K562 (cell line): Measurements from ENCODE around the gene ARMC6. TPM values are rescaled to one million over a fixed set of nuclear protein-coding genes. Genes with fewer than 3 reads are reported as not detected.

Experiments used
- ARID1B ChIP-seq: fragments of 450-650 bp; IDR thresholded peaks from 2 replicates; pipeline ENCODE4 v1.6.1; 2016; ENCODE audit warnings: antibody characterized with exemption, mild to moderate bottlenecking, inconsistent platforms
- ATF1 ChIP-seq, 2 experiments: fragments of 450-650 bp in 1 of 2; IDR thresholded peaks; 2 replicates each; pipeline ENCODE4 v1.6.1; 2016; ENCODE audit warnings: missing compliant biosample characterization in 1 of 2, missing genetic modification characterization in 1 of 2
- CBX2 ChIP-seq: fragments of 200-600 bp; sonication (generic); IDR thresholded peaks from one replicate; pipeline ENCODE4 v1.6.1; 2012; ENCODE audit warnings: mild to moderate bottlenecking, low read length, inconsistent platforms; ENCODE audit not compliant: insufficient read depth, poor library complexity, severe bottlenecking
- ETV1 ChIP-seq: fragments of 450-650 bp; conservative IDR thresholded peaks from 2 replicates; pipeline ENCODE4 v1.6.1; 2016; ENCODE audit warnings: missing genetic modification characterization, control low read depth, low read depth, missing compliant biosample characterization
- FOXM1 ChIP-seq, 2 experiments: fragments of 450-650 bp in 1 of 2; sonication (generic) in 1 of 2; formaldehyde crosslinking in 1 of 2; IDR thresholded peaks; 2 replicates each; pipeline versions ENCODE4 v1.6.1 to v1.9.0; 2017 to 2022; ENCODE audit warnings: low read depth in 2 of 2, mild to moderate bottlenecking in 2 of 2, missing genetic modification reagents in 1 of 2, moderate library complexity in 1 of 2
- GABPA ChIP-seq: fragments of 200-800 bp; sonication (Bioruptor generic); conservative IDR thresholded peaks from 2 replicates; pipeline ENCODE4 v1.6.1; 2016; ENCODE audit warnings: low read depth, missing genetic modification characterization, missing compliant biosample characterization
- HCFC1 ChIP-seq: IDR thresholded peaks from 2 replicates; pipeline ENCODE4 v1.6.1; 2012; ENCODE audit warnings: low read depth, low read length, improper control_type of control experiment
- HOXB6 ChIP-seq: fragments of 250-450 bp; sonication (Bioruptor Pico); IDR thresholded peaks from 2 replicates; pipeline ENCODE4 v1.5.1; 2022; ENCODE audit warnings: mild to moderate bottlenecking, borderline replicate concordance
- KHSRP ChIP-seq: fragments of 450-650 bp; IDR thresholded peaks from 2 replicates; pipeline ENCODE4 v1.6.1; 2017
- MEF2A ChIP-seq: IDR thresholded peaks from 2 replicates; pipeline ENCODE4 v1.6.1; 2011; ENCODE audit warnings: low read depth, mild to moderate bottlenecking, low read length, moderate library complexity; ENCODE audit not compliant: control insufficient read depth
- NBN ChIP-seq: fragments of 450-650 bp; IDR thresholded peaks from 2 replicates; pipeline ENCODE4 v1.6.1; 2016; ENCODE audit warnings: low read depth, mild to moderate bottlenecking
- NUFIP1 ChIP-seq: fragments of 450-650 bp; IDR thresholded peaks from 2 replicates; pipeline ENCODE4 v1.6.1; 2018; ENCODE audit not compliant: partially characterized antibody
- POU5F1 ChIP-seq: fragments of 150-350 bp; IDR thresholded peaks from 2 replicates; pipeline ENCODE4 v1.6.1; 2014; ENCODE audit warnings: borderline replicate concordance, low read length, low read depth, mild to moderate bottlenecking; ENCODE audit not compliant: partially characterized antibody
- PURB ChIP-seq: sonication (generic); formaldehyde crosslinking; IDR thresholded peaks from 2 replicates; pipeline ENCODE4 v1.9.0; 2021; ENCODE audit warnings: low read depth, mild to moderate bottlenecking, missing genetic modification reagents
- RBM17 ChIP-seq: fragments of 200-400 bp; formaldehyde crosslinking; IDR thresholded peaks from 2 replicates; pipeline ENCODE4 v1.6.1; 2017; ENCODE audit warnings: low read depth, mild to moderate bottlenecking, low read length, borderline replicate concordance
- SMAD4 ChIP-seq: fragments of 250-450 bp; sonication (Bioruptor Pico); conservative IDR thresholded peaks from 2 replicates; pipeline ENCODE4 v1.8.0; 2021; ENCODE audit warnings: inconsistent platforms, mild to moderate bottlenecking, moderate library complexity
- TCF7 ChIP-seq: sonication (generic); IDR thresholded peaks from 2 replicates; pipeline ENCODE4 v1.6.1; 2016; ENCODE audit warnings: antibody characterized with exemption, borderline replicate concordance
- ZNF232 ChIP-seq: sonication (generic); formaldehyde crosslinking; IDR thresholded peaks from 2 replicates; pipeline ENCODE4 v1.8.0; 2022; ENCODE audit warnings: mild to moderate bottlenecking, missing genetic modification reagents
- ZNF518B ChIP-seq: fragments of 250-450 bp; sonication (Bioruptor Pico); IDR thresholded peaks from 2 replicates; pipeline ENCODE4 v1.5.0; 2021; ENCODE audit warnings: mild to moderate bottlenecking, moderate library complexity
- ZNF644 ChIP-seq: fragments of 200-800 bp; sonication (Bioruptor generic); IDR thresholded peaks from 2 replicates; pipeline ENCODE4 v1.6.1; 2016; ENCODE audit warnings: low read depth, missing genetic modification characterization, missing compliant biosample characterization
- ZNF717 ChIP-seq: fragments of 250-450 bp; sonication (Bioruptor Pico); IDR thresholded peaks from 2 replicates; pipeline ENCODE4 v1.5.0; 2021
- ZNF766 ChIP-seq: fragments of 200-800 bp; sonication (Bioruptor generic); conservative IDR thresholded peaks from 2 replicates; pipeline ENCODE4 v1.6.1; 2016; ENCODE audit warnings: missing genetic modification characterization, missing compliant biosample characterization
- polyA plus RNA-seq, 8 experiments: library from polyadenylated mRNA; depleted of rRNA in 4 of 8; stranded (reverse) in 5 of 8; unstranded in 3 of 8; fragments of >200 nt; fragmentation: Nextera tagmentation in 2 of 8; fragmentation: Illumina TruSeq in 1 of 8; extraction: Ambion mirVana in 2 of 8; extraction: Trizol in 1 of 8; gene quantifications; 2 replicates each; pipeline versions ENCODE4 v1.2.1 to v1.2.3, GENCODE V29; 2011 to 2014; ENCODE audit warnings: inconsistent platforms in 1 of 8, missing spikeins in 1 of 8
- total RNA-seq, 7 experiments: library from RNA; depleted of rRNA in 6 of 7; stranded (reverse); fragments of >200 nt in 6 of 7; fragmentation: Illumina TruSeq in 2 of 7; extraction: Trizol in 2 of 7; gene quantifications; 2 replicates each; pipeline versions ENCODE4 v1.2.1 to v1.2.3, GENCODE V29; 2011 to 2021; ENCODE audit warnings: low replicate concordance in 1 of 7
- TF ChIP-seq, protein P1 (sequence below): fragments of 450-650 bp; conservative IDR thresholded peaks from 2 replicates; pipeline ENCODE4 v1.6.1; 2016; ENCODE audit warnings: missing genetic modification characterization, low read depth, mild to moderate bottlenecking, missing compliant biosample characterization, moderate library complexity

Gene ARMC6
- total and polyA plus RNA-seq, 9 of the 15 experiments (the other 6 are each of a cell fraction or from before 2014, with no cell fraction given), result 2.1 to 93.4 (median 63.6) TPM

DNA sequence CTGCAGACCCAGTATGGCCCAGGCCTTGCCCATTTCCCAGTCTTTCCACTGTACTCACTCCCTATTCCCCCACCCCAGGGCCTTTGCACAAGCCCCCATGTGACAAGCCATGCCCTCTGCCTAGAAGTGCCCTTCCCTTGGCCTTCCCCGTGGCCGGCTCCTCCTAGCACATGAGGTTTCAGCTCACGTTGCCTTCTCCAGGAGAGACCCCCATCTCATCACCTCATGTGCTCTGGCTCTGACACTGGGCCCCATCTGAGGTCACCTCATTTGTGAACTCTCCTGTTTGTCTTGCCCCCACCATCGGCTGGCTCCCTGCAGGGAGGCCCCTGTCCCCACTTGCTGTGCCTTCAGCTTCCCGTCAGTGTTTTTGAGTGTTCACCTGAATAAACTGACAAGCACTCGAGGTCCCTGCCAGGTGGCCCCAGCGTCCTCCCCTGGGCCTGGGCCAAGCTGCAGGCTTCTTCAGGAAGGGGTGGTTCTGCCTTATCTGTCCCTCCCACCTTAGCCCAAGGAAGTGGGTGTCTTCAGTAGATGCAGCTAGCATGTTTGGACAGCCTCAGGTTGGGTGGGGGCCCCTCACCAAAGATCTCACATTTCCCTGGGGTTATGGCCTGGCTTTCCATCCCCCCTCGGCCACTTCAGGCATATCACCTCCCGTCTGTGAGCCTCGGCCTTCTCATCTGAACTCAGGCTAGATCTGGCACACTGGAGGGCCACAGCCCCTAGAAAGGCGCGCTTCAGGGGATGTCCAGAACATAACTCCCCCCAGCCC lies 26.6 kb downstream of the ARMC6 start (continued):
- TF ChIP-seq ETV1 (tag) (peak; percentile 87), PURB (CRISPR knock-in tag) (no peak), CBX2 (no peak), SMAD4 (CRISPR knock-in tag) (peak; percentile 90), GABPA (tag) (no peak), POU5F1 (no peak), ZNF518B (CRISPR knock-in tag) (no peak), FOXM1 (IDR thresholded peaks at IDR 0.05; ENCODE audit: low read depth) (peak; percentile 92), FOXM1 (CRISPR knock-in tag; IDR thresholded peaks at IDR 0.05; ENCODE audit: low read depth) (peak; percentile 30; the same call in 1 of the 2 replicates), TCF7 (0 out of 2 replicates have a peak, but pooled peaks have one; percentile 50), ATF1 (CRISPR knock-in tag; IDR thresholded peaks at IDR 0.05) (no peak), ATF1 (tag; IDR thresholded peaks at IDR 0.05) (no peak; the same call in 1 of the 2 replicates), ZNF766 (CRISPR knock-in tag) (peak; percentile 51; the same call in 1 of the 2 replicates), ARID1B (peak; percentile 99), NUFIP1 (no peak), ZNF232 (CRISPR knock-in tag) (0 out of 2 replicates have a peak, but pooled peaks have one; percentile 60), RBM17 (no peak), KHSRP (peak; percentile 64; the same call in 1 of the 2 replicates), HCFC1 (0 out of 2 replicates have a peak, but pooled peaks have one; percentile 19), NBN (peak; percentile 66; the same call in 1 of the 2 replicates), ZNF644 (tag) (peak; percentile 62; the same call in 1 of the 2 replicates), ZNF717 (CRISPR knock-in tag) (no peak), HOXB6 (CRISPR knock-in tag) (no peak), MEF2A (no peak)
- TF ChIP-seq, protein P1, sequence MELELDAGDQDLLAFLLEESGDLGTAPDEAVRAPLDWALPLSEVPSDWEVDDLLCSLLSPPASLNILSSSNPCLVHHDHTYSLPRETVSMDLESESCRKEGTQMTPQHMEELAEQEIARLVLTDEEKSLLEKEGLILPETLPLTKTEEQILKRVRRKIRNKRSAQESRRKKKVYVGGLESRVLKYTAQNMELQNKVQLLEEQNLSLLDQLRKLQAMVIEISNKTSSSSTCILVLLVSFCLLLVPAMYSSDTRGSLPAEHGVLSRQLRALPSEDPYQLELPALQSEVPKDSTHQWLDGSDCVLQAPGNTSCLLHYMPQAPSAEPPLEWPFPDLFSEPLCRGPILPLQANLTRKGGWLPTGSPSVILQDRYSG, result no peak; the same call in 1 of the 2 replicates
